Activated CD8-positive, alpha-beta memory T cell treated with anti-CD3 and anti-CD28 coated beads for 24 hours (primary cell): Measurements from ENCODE around the gene CARMIL1.

ENCODE experiments used
- DNase-seq: peaks from one replicate; pipeline ENCODE4 v3.0.0-alpha.2; 2020

CARMIL1 gene

GRCh38 chr6:25485821-25486534 lies 206.8 kb downstream of the CARMIL1 start:
- no peak for DNase-seq

- no peak for DNase-seq
Measured at GRCh38 chr6:25486550-25486949, 207.4 kb downstream of the CARMIL1 start.

GRCh38 chr6:25487012-25487411 lies 207.8 kb downstream of the CARMIL1 start:
- no peak for DNase-seq

GRCh38 chr6:25488156-25488555 lies 209.0 kb downstream of the CARMIL1 start:
- no peak for DNase-seq

GRCh38 chr6:25489399-25489798 lies 210.2 kb downstream of the CARMIL1 start:
- no peak for DNase-seq

GRCh38 chr6:25490018-25490801 lies 211.0 kb downstream of the CARMIL1 start:
- DNase-seq: peak; percentile 80

GRCh38 chr6:25492951-25493350 lies 213.8 kb downstream of the CARMIL1 start:
- DNase-seq: no peak

GRCh38 chr6:25494469-25494868 lies 215.3 kb downstream of the CARMIL1 start:
- no peak for DNase-seq

GRCh38 chr6:25497383-25498040 lies 218.3 kb downstream of the CARMIL1 start:
- DNase-seq: no peak

GRCh38 chr6:25498505-25498904 lies 219.3 kb downstream of the CARMIL1 start:
- no peak for DNase-seq

GRCh38 chr6:25499615-25500235 lies 220.6 kb downstream of the CARMIL1 start:
- no peak for DNase-seq

GRCh38 chr6:25503686-25504085 lies 224.5 kb downstream of the CARMIL1 start:
- no peak for DNase-seq

GRCh38 chr6:25504661-25505060 lies 225.5 kb downstream of the CARMIL1 start:
- no peak for DNase-seq

- no peak for DNase-seq
Measured at GRCh38 chr6:25506020-25506419, 226.8 kb downstream of the CARMIL1 start.

- no peak for DNase-seq
Measured at GRCh38 chr6:25508051-25508450, 228.9 kb downstream of the CARMIL1 start.

- DNase-seq: no peak
Measured at GRCh38 chr6:25511376-25511775, 232.2 kb downstream of the CARMIL1 start.

GRCh38 chr6:25512560-25512959 lies 233.4 kb downstream of the CARMIL1 start:
- no peak for DNase-seq

- DNase-seq: no peak
Measured at GRCh38 chr6:25519856-25520255, 240.7 kb downstream of the CARMIL1 start.

- no peak for DNase-seq
Measured at GRCh38 chr6:25524542-25524941, 245.4 kb downstream of the CARMIL1 start.

- DNase-seq: no peak
Measured at GRCh38 chr6:25525078-25525477, 245.9 kb downstream of the CARMIL1 start.

GRCh38 chr6:25534942-25535631 lies 255.9 kb downstream of the CARMIL1 start:
- no peak for DNase-seq

GRCh38 chr6:25535632-25536225 lies 256.6 kb downstream of the CARMIL1 start:
- no peak for DNase-seq
